Caco-2 (cell line): ENCODE data around the gene LTBP1. TPM values are rescaled to one million over a fixed set of nuclear protein-coding genes. Genes with fewer than 3 reads are reported as not detected.

ENCODE experiments used
- BruUV-seq: library from RNA; stranded (reverse); fragments of 400-500 nt; replicated peaks from 2 replicates; lab custom pipeline; 2021; lab: Mats Ljungman, UMichigan
- CTCF ChIA-PET: fragments of 300-600 bp; sonication (Branson Sonifier 250); formaldehyde crosslinking; loops from one replicate; lab custom pipeline; 2022; ENCODE audit warnings: antibody characterized with exemption; lab: Charles Lee
- POLR2A ChIA-PET: fragments of 300-600 bp; sonication (Branson Sonifier 250); formaldehyde crosslinking; loops from one replicate; lab custom pipeline; 2022; ENCODE audit warnings: antibody characterized with exemption; lab: Charles Lee
- DNase-seq, 2 experiments: peaks; one replicate each; pipeline versions ENCODE4 v3.0.0 to v3.0.0-alpha.2; 2020 to 2022
- H3K27me3 ChIP-seq: replicated peaks from 2 replicates; pipeline ENCODE4 v1.6.0; 2011; ENCODE audit warnings: low read length; ENCODE audit not compliant: control insufficient read depth, insufficient read depth
- H3K36me3 ChIP-seq: 2 replicates; pipeline ENCODE4 v1.5.1; 2011; ENCODE audit warnings: low read length; ENCODE audit not compliant: control insufficient read depth, insufficient read depth
- H3K4me1 ChIP-seq: fragments of 250-450 bp; sonication (Bioruptor Pico); 2 replicates; pipeline ENCODE4 v1.5.1; 2020; ENCODE audit warnings: mild to moderate bottlenecking
- H3K4me3 ChIP-seq: 2 replicates; pipeline ENCODE4 v1.5.1; 2011; ENCODE audit warnings: low read depth, mild to moderate bottlenecking, control low read depth, low read length
- H3K9me3 ChIP-seq: fragments of 250-450 bp; sonication (Bioruptor Pico); 2 replicates; pipeline ENCODE4 v1.5.1; 2020; ENCODE audit warnings: mild to moderate bottlenecking, moderate library complexity
- H3K27ac Mint-ChIP-seq: one replicate; pipeline ENCODE4 v1.8.0; 2022; ENCODE audit warnings: mixed read lengths; ENCODE audit not compliant: unreplicated experiment
- H3K27me3 Mint-ChIP-seq: one replicate; pipeline ENCODE4 v1.8.0; 2022; ENCODE audit warnings: mixed read lengths; ENCODE audit not compliant: insufficient read depth, unreplicated experiment
- H3K36me3 Mint-ChIP-seq: one replicate; pipeline ENCODE4 v1.8.0; 2022; ENCODE audit warnings: mild to moderate bottlenecking, mixed read lengths; ENCODE audit not compliant: insufficient read depth, unreplicated experiment
- H3K4me1 Mint-ChIP-seq: one replicate; pipeline ENCODE4 v1.8.0; 2022; ENCODE audit warnings: low read depth, mixed read lengths; ENCODE audit not compliant: unreplicated experiment
- H3K4me3 Mint-ChIP-seq: one replicate; pipeline ENCODE4 v1.8.0; 2022; ENCODE audit warnings: mild to moderate bottlenecking, moderate library complexity, mixed read lengths; ENCODE audit not compliant: unreplicated experiment
- H3K9me3 Mint-ChIP-seq: one replicate; pipeline ENCODE4 v1.8.0; 2022; ENCODE audit warnings: mixed read lengths; ENCODE audit not compliant: unreplicated experiment
- CTCF ChIP-seq, 2 experiments: fragments of 200-600 bp in 1 of 2; IDR thresholded peaks; 1 replicate in 1 of 2; 2 replicates in 1 of 2; pipeline versions ENCODE4 v1.5.1 to v1.8.0; 2011 to 2022; ENCODE audit warnings: antibody characterized with exemption in 1 of 2, control low read depth in 1 of 2, inconsistent platforms in 1 of 2, low read depth in 1 of 2, low read length in 1 of 2, mild to moderate bottlenecking in 1 of 2, moderate library complexity in 1 of 2; ENCODE audit not compliant: insufficient read depth in 1 of 2, severe bottlenecking in 1 of 2, unreplicated experiment in 1 of 2
- intact Hi-C: fragments of 100-400 bp; cut with micrococcal nuclease; formaldehyde crosslinking; loops from one replicate; pipeline ENCODE4 v1.10.0; 2022; ENCODE audit not compliant: unreplicated experiment
- total RNA-seq: library from RNA; stranded (reverse); gene quantifications from 2 replicates; pipeline ENCODE4 v1.2.3, GENCODE V29; 2022

The LTBP1 gene
- total RNA-seq, 1 experiment from 2014 or later, result 64.2 TPM

- Mint-ChIP-seq H3K27me3 (no peaks in the 10 kb centered on the region), H3K27ac (no peak overlapping the region), H3K36me3 (peaks cover 14% of the 10 kb centered on the region), H3K9me3 (no peaks in the 10 kb centered on the region), H3K4me3 (no peak overlapping the region), H3K4me1 (no peaks in the 10 kb centered on the region)
- Histone ChIP-seq H3K36me3 (no peaks in the 10 kb centered on the region), H3K4me3 (no peak overlapping the region), H3K4me1 (no peaks in the 10 kb centered on the region), H3K27me3 (no peaks in the 10 kb centered on the region), H3K9me3 (no peaks in the 10 kb centered on the region)
- BruUV-seq, result no TSS peak
- ChIA-PET POLR2A (no interaction called here), CTCF (no interaction called here)
- no peak for DNase-seq
- intact Hi-C loops, result no loop called here
- TF ChIP-seq CTCF (IDR thresholded peaks at IDR 0.05; ENCODE audit: insufficient read depth in 1 of 2, low read depth in 1 of 2, low read length in 1 of 2, severe bottlenecking in 1 of 2, unreplicated experiment in 1 of 2), result no peak
These were observed 337.5 kb downstream of the LTBP1 start for GRCh38 chr2:33284287-33284686.

GRCh38 chr2:33287507-33288005 lies 340.8 kb downstream of the LTBP1 start:
- CTCF ChIA-PET, result no interaction called here

GRCh38 chr2:33288011-33288410 lies 341.3 kb downstream of the LTBP1 start:
- H3K4me3 ChIP-seq, result no peak overlapping the region
- Mint-ChIP-seq H3K9me3 (no peaks in the 10 kb centered on the region), H3K4me3 (no peak overlapping the region), H3K27me3 (no peaks in the 10 kb centered on the region), H3K27ac (no peak overlapping the region), H3K4me1 (peaks cover 7% of the 10 kb centered on the region), H3K36me3 (peaks cover 9% of the 10 kb centered on the region)
- peaks cover 16% of the 10 kb centered on the region for H3K4me1 ChIP-seq
- H3K9me3 ChIP-seq, result no peaks in the 10 kb centered on the region
- H3K27me3 ChIP-seq, result no peaks in the 10 kb centered on the region
- DNase-seq, result no peak
- intact Hi-C loops, result no loop called here
- POLR2A ChIA-PET, result no interaction called here
- BruUV-seq, result no TSS peak
- TF ChIP-seq CTCF (IDR thresholded peaks at IDR 0.05; ENCODE audit: insufficient read depth in 1 of 2, low read depth in 1 of 2, low read length in 1 of 2, severe bottlenecking in 1 of 2, unreplicated experiment in 1 of 2), result no peak
- H3K36me3 ChIP-seq, result no peaks in the 10 kb centered on the region
- CTCF ChIA-PET, result no interaction called here

More at GRCh38 chr2:33287507-33288005, 340.8 kb downstream of the LTBP1 start:
- Mint-ChIP-seq H3K4me1 (peaks cover 7% of the 10 kb centered on the region), H3K36me3 (peaks cover 9% of the 10 kb centered on the region), H3K4me3 (no peak overlapping the region), H3K27me3 (no peaks in the 10 kb centered on the region), H3K27ac (no peak overlapping the region), H3K9me3 (no peaks in the 10 kb centered on the region)
- Histone ChIP-seq H3K9me3 (no peaks in the 10 kb centered on the region), H3K4me3 (no peak overlapping the region), H3K36me3 (no peaks in the 10 kb centered on the region), H3K4me1 (peaks cover 16% of the 10 kb centered on the region), H3K27me3 (no peaks in the 10 kb centered on the region)
- intact Hi-C loops, result no loop called here
- BruUV-seq, result no TSS peak
- POLR2A ChIA-PET, result no interaction called here
- TF ChIP-seq CTCF (IDR thresholded peaks at IDR 0.05; ENCODE audit: insufficient read depth in 1 of 2, low read depth in 1 of 2, low read length in 1 of 2, severe bottlenecking in 1 of 2, unreplicated experiment in 1 of 2), result no peak
- DNase-seq, result no peak
